Measurements from ENCODE around the gene TVP23C.

GRCh38 chr17:15492791-15493692, 70.2 kb downstream of the TVP23C start:
- no peak for TF ChIP-seq CTCF (IDR thresholded peaks at IDR 0.05)
- no peak for TF ChIP-seq ZFX (IDR thresholded peaks at IDR 0.05; ENCODE audit: borderline replicate concordance)

Measured in 22Rv1 (cell line).